Adrenal gland (tissue), 12 donors: ENCODE results near the gene KCNC2. TPM values are rescaled to one million over a fixed set of nuclear protein-coding genes. Genes with fewer than 3 reads are reported as not detected.

ENCODE experiments used
- DNase-seq, 7 donors: peaks; one replicate each; pipeline ENCODE4 v3.0.0-alpha.2; 2019 to 2020
- H3K27ac ChIP-seq, 5 donors: fragments of 200-600 bp; sonication (generic) in 4 of 5; 1 replicate in 3 of 5; 2 replicates in 2 of 5; pipeline versions ENCODE4 v1.5.1 to v1.8.0; 2016 to 2020; ENCODE audit warnings: mild to moderate bottlenecking in 1 of 5
- H3K27me3 ChIP-seq: fragments of 200-600 bp; 2 replicates; pipeline ENCODE4 v1.8.0; 2021
- H3K36me3 ChIP-seq, 2 donors: fragments of 200-600 bp; replicated peaks in 1 of 2; 1 replicate in 1 of 2; 2 replicates in 1 of 2; pipeline versions ENCODE4 v1.5.1 to v1.8.0; 2018 to 2022
- H3K4me1 ChIP-seq, 2 donors: fragments of 200-600 bp; replicated peaks in 1 of 2; 1 replicate in 1 of 2; 2 replicates in 1 of 2; pipeline versions ENCODE4 v1.5.1 to v1.8.0; 2018 to 2021
- H3K4me3 ChIP-seq, 4 donors: fragments of 200-600 bp; sonication (generic) in 3 of 4; one replicate each; pipeline ENCODE4 v1.5.1; 2016 to 2018
- H3K9me3 ChIP-seq, 3 donors: fragments of 200-600 bp; sonication (generic) in 1 of 3; replicated peaks in 1 of 3; 1 replicate in 2 of 3; 2 replicates in 1 of 3; pipeline versions ENCODE4 v1.5.1 to v1.8.0; 2016 to 2021
- POLR2A ChIP-seq, 2 donors: fragments of 450-650 bp; IDR thresholded peaks; one replicate each; pipeline ENCODE4 v1.6.1; 2017; ENCODE audit warnings: antibody characterized with exemption in 2 of 2, mild to moderate bottlenecking in 2 of 2, moderate library complexity in 1 of 2
- WGBS, 4 donors: extraction: QIAGEN DNeasy Blood & Tissue Kit in 2 of 4; methylation state at CpG; one replicate each; pipeline versions ENCODE4 v1.1.5 to v1.1.7; 2013 to 2017; 5-methylcytosine and 5-hydroxymethylcytosine counted together
- intact Hi-C, 2 donors: fragments of 100-400 bp; cut with DNase I; formaldehyde crosslinking; loops; one replicate each; pipeline versions ENCODE4 v1.14.1 to v1.15.0; 2022 to 2023
- polyA plus RNA-seq, 3 donors: library from polyadenylated mRNA; stranded (reverse); fragments of 200-250 nt in 2 of 3; fragments of 350-450 nt in 1 of 3; fragmentation: Illumina TruSeq in 1 of 3; extraction: RNeasy Lipid Tissue Mini Kit (QIAGEN cat#74804) in 1 of 3; gene quantifications; one replicate each; pipeline ENCODE4 v1.2.3, GENCODE V29; 2013 to 2014
- total RNA-seq, 9 donors: library from RNA; depleted of rRNA in 4 of 9; stranded (reverse); fragments of >200 nt in 4 of 9; fragments of 120-200 nt in 1 of 9; fragmentation: NEBNext Ultra II Directional in 1 of 9; extraction: Animal tissue kit (Norgen Biotek cat#: 25700) in 1 of 9; gene quantifications; one replicate each; pipeline versions ENCODE4 v1.1.0 to v1.2.4, GENCODE V29; 2013 to 2023
- TF ChIP-seq, protein P1 (sequence below), 6 experiments: fragments of 450-650 bp in 4 of 6; fragments of 200-600 bp in 2 of 6; sonication (generic) in 1 of 6; IDR thresholded peaks; 1 replicate in 5 of 6; 2 replicates in 1 of 6; pipeline versions ENCODE4 v1.5.1 to v1.8.0; 2016 to 2021; ENCODE audit warnings: antibody characterized with exemption in 6 of 6, mild to moderate bottlenecking in 2 of 6, moderate library complexity in 1 of 6
- donor health status: healthy with polysubstance abuse.
- donor health status: Bipolar disorder and iron deficiency.
- donor health status: DM: yes; HTN: yes; CAD: no.
- donor health status: DM: no; HTN: no; CAD: no.
- donor health status: DM: no; HTN: no; CAD: no.
- donor health status: DM: yes; HTN: yes; CAD: no.

KCNC2 gene
- total and polyA plus RNA-seq, 12 donors, result not detected

DNA sequence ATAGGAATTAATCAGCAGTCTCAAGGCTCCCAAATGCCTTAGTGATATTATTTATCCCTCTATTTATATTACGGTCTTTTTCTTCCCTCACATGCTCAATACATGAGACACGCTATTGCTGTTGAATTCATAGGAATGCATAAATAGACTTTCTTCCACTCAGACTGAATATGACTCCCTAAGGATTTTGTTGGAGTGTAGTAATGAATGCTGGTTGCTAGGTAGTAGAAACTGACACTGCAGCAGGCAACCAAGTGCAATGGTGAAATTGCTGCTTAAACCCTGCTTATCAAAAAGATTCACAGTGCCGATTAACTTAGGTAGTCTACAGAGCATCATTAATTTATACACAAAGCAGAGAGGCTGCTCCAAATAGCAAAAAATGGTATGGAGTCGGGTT is 168.2 kb downstream of the KCNC2 start:
- Histone ChIP-seq H3K27ac (no peak overlapping the region), H3K27me3 (no peaks in the 10 kb centered on the region), H3K36me3 (no peaks in the 10 kb centered on the region), H3K9me3 (no peaks in the 10 kb centered on the region), H3K4me1 (no peaks in the 10 kb centered on the region), H3K4me3 (no peak overlapping the region)
- intact Hi-C loops, result no loop called here
- DNase-seq, result no peak
- TF ChIP-seq POLR2A (IDR thresholded peaks at IDR 0.05), result no peak
- TF ChIP-seq, protein P1, sequence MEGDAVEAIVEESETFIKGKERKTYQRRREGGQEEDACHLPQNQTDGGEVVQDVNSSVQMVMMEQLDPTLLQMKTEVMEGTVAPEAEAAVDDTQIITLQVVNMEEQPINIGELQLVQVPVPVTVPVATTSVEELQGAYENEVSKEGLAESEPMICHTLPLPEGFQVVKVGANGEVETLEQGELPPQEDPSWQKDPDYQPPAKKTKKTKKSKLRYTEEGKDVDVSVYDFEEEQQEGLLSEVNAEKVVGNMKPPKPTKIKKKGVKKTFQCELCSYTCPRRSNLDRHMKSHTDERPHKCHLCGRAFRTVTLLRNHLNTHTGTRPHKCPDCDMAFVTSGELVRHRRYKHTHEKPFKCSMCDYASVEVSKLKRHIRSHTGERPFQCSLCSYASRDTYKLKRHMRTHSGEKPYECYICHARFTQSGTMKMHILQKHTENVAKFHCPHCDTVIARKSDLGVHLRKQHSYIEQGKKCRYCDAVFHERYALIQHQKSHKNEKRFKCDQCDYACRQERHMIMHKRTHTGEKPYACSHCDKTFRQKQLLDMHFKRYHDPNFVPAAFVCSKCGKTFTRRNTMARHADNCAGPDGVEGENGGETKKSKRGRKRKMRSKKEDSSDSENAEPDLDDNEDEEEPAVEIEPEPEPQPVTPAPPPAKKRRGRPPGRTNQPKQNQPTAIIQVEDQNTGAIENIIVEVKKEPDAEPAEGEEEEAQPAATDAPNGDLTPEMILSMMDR (IDR thresholded peaks at IDR 0.05), result no peak
- WGBS, 4 donors, result 65 to 78% (median 76%) methylated on average over 4 of the region's 4 CpGs

DNA sequence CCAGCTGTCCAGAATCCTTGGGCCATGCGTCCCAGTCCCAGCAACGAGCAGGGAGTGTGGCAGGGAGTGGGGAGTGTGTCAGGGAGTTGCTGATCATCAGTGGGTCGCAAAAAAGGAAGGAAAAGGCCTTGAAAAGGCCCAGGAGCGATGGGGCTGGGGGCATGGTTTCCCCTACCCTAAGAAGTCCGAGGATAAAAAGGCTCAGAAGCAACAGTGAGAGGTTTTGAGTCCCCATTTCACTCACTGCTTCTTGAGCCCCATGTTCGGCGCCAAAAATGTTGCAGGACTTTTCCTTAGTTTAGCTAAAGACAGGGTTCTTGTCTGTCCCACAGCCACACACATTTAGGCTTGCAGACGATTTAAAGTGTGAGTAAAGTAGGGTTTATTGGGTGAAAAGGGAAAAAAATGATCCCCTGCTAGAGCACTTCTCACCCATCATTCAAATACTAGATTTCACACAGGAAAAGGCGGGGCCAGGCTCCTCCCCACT is 189.5 kb downstream of the KCNC2 start:
- Histone ChIP-seq H3K27me3 (no peaks in the 10 kb centered on the region), H3K27ac (no peak overlapping the region), H3K4me1 (no peaks in the 10 kb centered on the region), H3K36me3 (no peaks in the 10 kb centered on the region), H3K9me3 (peaks cover 0 to 18% (median 0%) of the 10 kb centered on the region in 3 donors), H3K4me3 (no peak overlapping the region)
- TF ChIP-seq, protein P1 (IDR thresholded peaks at IDR 0.05), result no peak
- TF ChIP-seq POLR2A (IDR thresholded peaks at IDR 0.05), result no peak
- WGBS, 4 donors, result 76 to 83% (median 78%) methylated on average over 9 of the region's 9 CpGs
- no peak for DNase-seq
- intact Hi-C loops, result no loop called here

DNA sequence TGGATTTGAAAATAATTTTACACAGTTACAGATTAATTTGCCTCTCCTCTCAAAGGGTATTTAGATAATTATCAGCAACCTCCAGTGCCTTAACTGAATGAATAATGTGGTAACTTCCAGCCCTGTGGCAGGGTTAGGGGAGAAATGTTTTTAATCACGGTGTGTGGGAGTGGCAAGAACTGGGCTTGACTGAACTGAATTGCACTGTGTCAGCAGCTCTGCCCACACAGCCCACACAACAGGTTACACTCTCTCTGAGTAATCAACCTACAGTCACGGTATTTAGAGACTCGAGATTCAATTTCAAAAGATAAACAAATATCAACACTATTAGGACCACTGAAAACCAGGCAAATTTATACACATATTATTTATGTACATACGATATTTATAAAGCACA is 198.5 kb downstream of the KCNC2 start:
- intact Hi-C loops, result no loop called here
- 54 to 66% (median 63%) methylated on average over 4 of the region's 4 CpGs for WGBS, 4 donors
- no peaks in the 10 kb centered on the region for H3K9me3 ChIP-seq
- no peaks in the 10 kb centered on the region for H3K36me3 ChIP-seq
- no peak for TF ChIP-seq POLR2A (IDR thresholded peaks at IDR 0.05)
- TF ChIP-seq, protein P1 (IDR thresholded peaks at IDR 0.05), result no peak
- no peak overlapping the region for H3K27ac ChIP-seq
- no peaks in the 10 kb centered on the region for H3K27me3 ChIP-seq
- no peaks in the 10 kb centered on the region for H3K4me1 ChIP-seq
- H3K4me3 ChIP-seq, result no peak overlapping the region
- DNase-seq, result no peak

DNA sequence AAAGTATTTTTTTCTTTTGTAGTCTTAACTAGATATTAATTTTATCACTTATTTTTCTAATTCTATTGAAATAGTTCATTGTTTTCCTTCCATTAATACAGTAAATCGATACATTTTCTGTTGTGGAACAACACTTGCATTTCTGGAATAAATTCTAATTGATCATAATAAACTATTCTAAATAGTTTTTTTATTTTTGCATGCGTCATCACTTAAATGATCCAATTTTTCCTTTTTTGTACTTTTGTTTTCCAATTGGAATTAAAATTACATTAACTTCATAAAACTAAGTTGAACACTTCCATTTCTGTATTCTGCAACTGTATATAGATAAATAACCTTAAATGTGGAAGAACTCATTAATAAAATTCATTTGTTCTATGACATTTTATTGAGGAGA is 202.5 kb downstream of the KCNC2 start:
- 71 to 79% (median 74%) methylated on average over 2 of the region's 2 CpGs for WGBS, 4 donors
- TF ChIP-seq, protein P1 (IDR thresholded peaks at IDR 0.05), result no peak
- no peak for TF ChIP-seq POLR2A (IDR thresholded peaks at IDR 0.05)
- no peaks in the 10 kb centered on the region for H3K4me1 ChIP-seq

More for the DNA sequence above, 202.5 kb downstream of the KCNC2 start:
- H3K4me3 ChIP-seq, result no peak overlapping the region
- no peaks in the 10 kb centered on the region for H3K9me3 ChIP-seq
- DNase-seq, result no peak
- H3K27me3 ChIP-seq, result no peaks in the 10 kb centered on the region
- H3K27ac ChIP-seq, result no peak overlapping the region
- intact Hi-C loops, result no loop called here
- no peaks in the 10 kb centered on the region for H3K36me3 ChIP-seq
